Transverse colon (tissue), 4 donors: ENCODE measurements around the gene CLSTN2. TPM values are rescaled to one million over a fixed set of nuclear protein-coding genes. Genes with fewer than 3 reads are reported as not detected.

ENCODE experiments used
- DNase-seq: peaks from one replicate; pipeline ENCODE4 v3.0.0-alpha.2; 2019
- H3K27ac ChIP-seq, 4 donors: fragments of 200-600 bp; sonication (generic); 2 replicates each; pipeline ENCODE4 v1.5.1; 2016 to 2018; ENCODE audit warnings: inconsistent platforms in 4 of 4
- H3K27me3 ChIP-seq: fragments of 200-600 bp; sonication (generic); 2 replicates; pipeline ENCODE4 v1.5.1; 2017; ENCODE audit warnings: inconsistent platforms
- H3K36me3 ChIP-seq, 4 donors: fragments of 200-600 bp; sonication (generic); 2 replicates each; pipeline ENCODE4 v1.5.1; 2017 to 2019; ENCODE audit warnings: inconsistent platforms in 4 of 4
- H3K4me1 ChIP-seq, 4 donors: fragments of 200-600 bp; sonication (generic); 2 replicates each; pipeline ENCODE4 v1.5.1; 2017 to 2020; ENCODE audit warnings: inconsistent platforms in 4 of 4
- H3K4me3 ChIP-seq, 4 donors: fragments of 200-600 bp; sonication (generic); 1 replicate in 1 of 4; 2 replicates in 3 of 4; pipeline versions ENCODE4 v1.5.1 to v1.6.1; 2017 to 2019; ENCODE audit warnings: inconsistent platforms in 4 of 4
- H3K9me3 ChIP-seq, 2 donors: fragments of 200-600 bp; sonication (generic); 2 replicates each; pipeline ENCODE4 v1.5.1; 2017 to 2019; ENCODE audit warnings: inconsistent platforms in 2 of 2
- EP300 ChIP-seq: sonication (generic); formaldehyde crosslinking; IDR thresholded peaks from one replicate; pipeline ENCODE4 v1.6.1; 2017; ENCODE audit warnings: antibody characterized with exemption, low read depth
- POLR2A ChIP-seq: fragments of 450-650 bp; IDR thresholded peaks from one replicate; pipeline ENCODE4 v1.6.1; 2016; ENCODE audit warnings: antibody characterized with exemption, mild to moderate bottlenecking, moderate library complexity
- POLR2AphosphoS5 ChIP-seq, 3 donors: sonication (generic); formaldehyde crosslinking; IDR thresholded peaks; one replicate each; pipeline ENCODE4 v1.6.1; 2016; ENCODE audit warnings: antibody characterized with exemption in 3 of 3
- WGBS, 2 donors: methylation state at CpG; one replicate each; pipeline ENCODE4 v1.1.5; 2018; ENCODE audit warnings: low coverage in 1 of 2; 5-methylcytosine and 5-hydroxymethylcytosine counted together
- in situ Hi-C, 4 donors: fragments of 200-750 bp; cut with MboI; loops; one replicate each; pipeline versions ENCODE4 v1.15.0 to v1.15.1; 2017; ENCODE audit warnings: low sequenced_read_pairs in 3 of 4, low pct_ligation_motif_present in 1 of 4, low pct_unique_long_range_greater_than_20kb in 1 of 4
- intact Hi-C: fragments of 100-400 bp; cut with DNase I; formaldehyde crosslinking; loops from one replicate; pipeline ENCODE4 v1.15.1; 2023; ENCODE audit warnings: low total_unique reads
- total RNA-seq, 4 donors: library from RNA; depleted of rRNA; stranded (reverse); fragments of >200 nt; gene quantifications; one replicate each; pipeline ENCODE4 v1.1.0, GENCODE V29; 2016
- TF ChIP-seq, protein P1 (sequence below), 5 experiments: fragments of 200-600 bp in 3 of 5; fragments of 450-650 bp in 2 of 5; sonication (generic) in 3 of 5; IDR thresholded peaks; 1 replicate in 2 of 5; 2 replicates in 3 of 5; pipeline ENCODE4 v1.5.1; 2016 to 2017; ENCODE audit warnings: antibody characterized with exemption in 5 of 5, inconsistent platforms in 3 of 5, mild to moderate bottlenecking in 2 of 5, moderate library complexity in 1 of 5

The CLSTN2 gene
- total RNA-seq, 4 donors from 2014 or later, result 0.60 to 9.0 (median 2.2) TPM

DNA sequence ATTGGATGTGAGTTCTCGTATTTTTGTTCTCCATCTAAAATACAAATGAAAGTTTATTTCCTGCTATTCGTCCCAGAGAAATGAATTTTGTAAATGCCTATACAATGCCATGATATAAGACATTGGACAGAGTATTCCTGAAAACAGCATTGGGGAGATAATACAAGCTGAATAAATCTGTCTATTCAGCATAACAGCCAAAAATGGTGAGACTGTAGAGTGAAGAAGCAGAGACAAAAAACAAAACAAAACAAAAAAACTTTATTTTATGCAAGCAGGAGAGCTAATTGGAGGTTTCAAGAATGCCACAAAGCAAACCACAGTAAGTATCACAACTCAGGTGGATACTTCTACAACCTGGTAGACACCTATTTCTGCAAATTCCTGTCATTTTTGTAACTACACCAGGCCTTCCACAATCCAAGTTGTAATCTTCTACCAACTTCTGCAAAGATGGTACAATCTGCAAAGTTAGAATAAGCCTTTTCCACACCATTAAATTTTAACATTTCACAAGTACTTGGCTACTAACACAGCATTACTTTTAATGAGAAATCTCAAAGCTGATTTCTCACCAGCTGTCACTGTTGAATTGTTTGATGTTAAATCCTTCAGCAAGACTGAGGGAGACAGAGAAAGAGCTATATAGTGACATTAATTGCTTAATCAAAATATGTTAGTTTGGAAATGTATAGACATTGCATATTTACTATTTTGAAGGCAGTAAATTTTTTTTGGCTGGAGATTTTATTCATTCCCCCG, 163.1 kb downstream of the CLSTN2 start:
- no peak overlapping the region for H3K4me3 ChIP-seq
- no peaks in the 10 kb centered on the region for H3K9me3 ChIP-seq
- TF ChIP-seq POLR2A (no peak), POLR2AphosphoS5 (IDR thresholded peaks at IDR 0.05) (no peak), EP300 (no peak)
- TF ChIP-seq, protein P1, sequence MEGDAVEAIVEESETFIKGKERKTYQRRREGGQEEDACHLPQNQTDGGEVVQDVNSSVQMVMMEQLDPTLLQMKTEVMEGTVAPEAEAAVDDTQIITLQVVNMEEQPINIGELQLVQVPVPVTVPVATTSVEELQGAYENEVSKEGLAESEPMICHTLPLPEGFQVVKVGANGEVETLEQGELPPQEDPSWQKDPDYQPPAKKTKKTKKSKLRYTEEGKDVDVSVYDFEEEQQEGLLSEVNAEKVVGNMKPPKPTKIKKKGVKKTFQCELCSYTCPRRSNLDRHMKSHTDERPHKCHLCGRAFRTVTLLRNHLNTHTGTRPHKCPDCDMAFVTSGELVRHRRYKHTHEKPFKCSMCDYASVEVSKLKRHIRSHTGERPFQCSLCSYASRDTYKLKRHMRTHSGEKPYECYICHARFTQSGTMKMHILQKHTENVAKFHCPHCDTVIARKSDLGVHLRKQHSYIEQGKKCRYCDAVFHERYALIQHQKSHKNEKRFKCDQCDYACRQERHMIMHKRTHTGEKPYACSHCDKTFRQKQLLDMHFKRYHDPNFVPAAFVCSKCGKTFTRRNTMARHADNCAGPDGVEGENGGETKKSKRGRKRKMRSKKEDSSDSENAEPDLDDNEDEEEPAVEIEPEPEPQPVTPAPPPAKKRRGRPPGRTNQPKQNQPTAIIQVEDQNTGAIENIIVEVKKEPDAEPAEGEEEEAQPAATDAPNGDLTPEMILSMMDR (IDR thresholded peaks at IDR 0.05), result no peak
- H3K4me1 ChIP-seq, result peaks cover 0 to 7% (median 0%) of the 10 kb centered on the region in 4 donors
- intact Hi-C loops, result no loop called here
- DNase-seq, result no peak
- no peaks in the 10 kb centered on the region for H3K27me3 ChIP-seq
- WGBS, 2 donors, result 76 to 81% methylated on average over 3 of the region's 3 CpGs
- H3K27ac ChIP-seq, result no peak overlapping the region
- H3K36me3 ChIP-seq, result no peaks in the 10 kb centered on the region
- in situ Hi-C loops, result no loop called here

DNA sequence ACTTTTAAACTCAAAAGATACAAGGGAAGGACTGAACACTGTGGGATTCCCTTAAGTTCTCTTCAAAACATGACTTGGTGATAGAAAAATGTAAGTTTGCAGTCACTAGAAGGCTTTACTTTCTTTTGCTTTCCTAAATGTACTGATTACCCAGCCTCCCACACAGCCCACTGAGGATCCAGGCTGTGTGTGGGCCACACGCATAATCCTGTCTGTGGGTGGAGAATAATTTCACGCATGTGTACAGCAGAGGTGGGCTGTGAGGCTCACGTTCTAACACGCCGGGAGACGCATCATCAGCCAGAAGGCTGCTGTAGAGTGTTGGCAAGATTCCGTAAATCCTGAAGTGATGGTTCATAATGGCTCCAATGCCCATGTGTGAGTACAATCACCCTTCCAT, 165.5 kb downstream of the CLSTN2 start:
- Histone ChIP-seq H3K4me1 (no peaks in the 10 kb centered on the region), H3K27me3 (no peaks in the 10 kb centered on the region), H3K27ac (no peak overlapping the region), H3K9me3 (no peaks in the 10 kb centered on the region), H3K36me3 (no peaks in the 10 kb centered on the region), H3K4me3 (no peak overlapping the region)
- in situ Hi-C loops, result no loop called here
- TF ChIP-seq EP300 (no peak), POLR2AphosphoS5 (IDR thresholded peaks at IDR 0.05) (no peak), POLR2A (no peak)
- TF ChIP-seq, protein P1 (IDR thresholded peaks at IDR 0.05), result no peak
- DNase-seq, result no peak
- intact Hi-C loops, result no loop called here
- 96 to 100% methylated on average over 1 to 7 of the region's 7 CpGs for WGBS, 2 donors

DNA sequence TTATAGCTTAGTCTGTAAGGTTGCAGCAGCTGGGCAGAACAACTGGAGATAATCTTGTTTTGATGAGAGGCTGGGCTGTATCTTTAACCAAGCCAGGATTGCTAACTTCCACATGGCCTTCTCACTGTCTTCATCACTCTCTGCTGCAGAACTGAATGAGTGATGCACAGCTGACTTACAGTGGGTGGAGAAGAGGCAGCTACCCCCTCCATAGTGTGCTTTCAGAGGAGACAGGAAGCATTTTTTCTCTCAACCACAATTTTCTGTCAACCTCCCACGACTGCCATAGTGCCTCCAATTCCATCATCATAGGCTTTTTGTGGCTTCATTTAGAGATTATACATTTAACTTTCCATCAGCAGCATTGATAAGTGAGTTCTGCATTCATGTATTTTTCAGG, 168.2 kb downstream of the CLSTN2 start:
- no peak for DNase-seq
- in situ Hi-C loops, result no loop called here
- no peaks in the 10 kb centered on the region for H3K27me3 ChIP-seq

DNA sequence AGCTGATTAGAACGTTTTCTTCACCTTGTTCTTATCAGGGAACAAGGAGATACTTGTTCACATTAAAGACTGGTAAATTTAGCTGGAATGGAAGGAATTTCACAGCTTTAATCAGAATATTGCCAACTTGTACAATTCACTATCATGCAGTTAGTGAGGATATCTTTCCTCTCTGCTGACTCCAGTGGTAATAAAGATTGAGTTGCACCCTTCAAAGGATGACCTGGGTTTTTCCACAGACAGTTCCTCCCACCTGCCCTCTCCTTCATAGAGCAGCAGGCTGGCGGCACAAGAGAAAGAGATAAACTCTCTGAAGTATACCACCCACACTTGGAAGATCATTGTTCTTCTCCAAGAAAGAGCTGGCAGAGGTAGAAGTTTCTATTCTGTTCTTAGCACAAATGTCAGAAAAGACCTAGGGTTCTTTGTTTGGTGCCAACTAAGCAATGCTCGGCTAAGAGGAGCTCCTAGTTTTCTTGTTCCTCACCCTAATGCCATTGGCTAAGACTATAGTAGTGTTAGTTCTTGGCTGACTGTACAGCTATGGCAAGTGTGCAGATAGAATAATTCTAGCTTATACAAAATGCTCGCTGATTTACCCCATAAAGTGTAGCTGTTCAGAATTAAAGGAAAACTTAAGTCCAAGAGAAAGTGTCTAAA, 169.1 kb downstream of the CLSTN2 start:
- in situ Hi-C loops, result no loop called here

More for the DNA sequence above, 168.2 kb downstream of the CLSTN2 start:
- Histone ChIP-seq H3K27ac (no peak overlapping the region), H3K4me3 (no peak overlapping the region), H3K36me3 (no peaks in the 10 kb centered on the region), H3K4me1 (no peaks in the 10 kb centered on the region), H3K9me3 (no peaks in the 10 kb centered on the region)
- TF ChIP-seq POLR2A (no peak), POLR2AphosphoS5 (IDR thresholded peaks at IDR 0.05) (no peak)
- TF ChIP-seq, protein P1 (IDR thresholded peaks at IDR 0.05), result no peak
- WGBS, 2 donors, result 17 to 46% methylated on average over 1 of the region's 1 CpG
- intact Hi-C loops, result no loop called here

More for the DNA sequence above, 169.1 kb downstream of the CLSTN2 start:
- no peak for DNase-seq
- Histone ChIP-seq H3K36me3 (no peaks in the 10 kb centered on the region), H3K27ac (no peak overlapping the region), H3K4me3 (no peak overlapping the region), H3K9me3 (no peaks in the 10 kb centered on the region), H3K27me3 (no peaks in the 10 kb centered on the region), H3K4me1 (no peaks in the 10 kb centered on the region)
- intact Hi-C loops, result no loop called here
- no peak for TF ChIP-seq POLR2AphosphoS5 (IDR thresholded peaks at IDR 0.05)
- TF ChIP-seq POLR2A, result no peak
- TF ChIP-seq, protein P1 (IDR thresholded peaks at IDR 0.05), result no peak
- no peak for TF ChIP-seq EP300
- WGBS, 2 donors, result 67 to 71% methylated on average over 3 to 4 of the region's 4 CpGs
